ENCODE data around the gene SPATA13. TPM values are rescaled to one million over a fixed set of nuclear protein-coding genes. Genes with fewer than 3 reads are reported as not detected.

The SPATA13 gene
- total RNA-seq, 2 experiments from 2014 or later: 78.7 to 89.9 TPM

- H3K36me3 Mint-ChIP-seq: peaks cover 3% of the 10 kb centered on the region
- DNase-seq: no peak
- H3K27me3 Mint-ChIP-seq: peaks cover 4% of the 10 kb centered on the region
- peaks cover 8% of the 10 kb centered on the region for H3K9me3 Mint-ChIP-seq
- no peak overlapping the region for H3K27ac Mint-ChIP-seq
- H3K4me1 Mint-ChIP-seq: peaks cover 20% of the 10 kb centered on the region
- no peak for ATAC-seq (ENCODE audit: low read depth)
- POLR2A ChIA-PET: no interaction called here
- no peak overlapping the region for H3K4me3 Mint-ChIP-seq
Measured at GRCh38 chr13:24129914-24130774, 30.4 kb upstream of the SPATA13 start.

- H3K4me3 Mint-ChIP-seq: no peak overlapping the region
- no peak for ATAC-seq (ENCODE audit: low read depth)
- POLR2A ChIA-PET: no interaction called here
- H3K9me3 Mint-ChIP-seq: peaks cover 8% of the 10 kb centered on the region
- peaks cover 5% of the 10 kb centered on the region for H3K27me3 Mint-ChIP-seq
- H3K27ac Mint-ChIP-seq: no peak overlapping the region
- no peak for DNase-seq
- peaks cover 2% of the 10 kb centered on the region for H3K36me3 Mint-ChIP-seq
- H3K4me1 Mint-ChIP-seq: peaks cover 14% of the 10 kb centered on the region
Measured at GRCh38 chr13:24131749-24132148, 28.8 kb upstream of the SPATA13 start.

GRCh38 chr13:24133021-24133795 is 27.3 kb upstream of the SPATA13 start:
- POLR2A ChIA-PET: no interaction called here
- no peak for DNase-seq
- no peak overlapping the region for H3K4me3 Mint-ChIP-seq
- peaks cover 8% of the 10 kb centered on the region for H3K9me3 Mint-ChIP-seq
- H3K4me1 Mint-ChIP-seq: peaks cover 10% of the 10 kb centered on the region
- H3K36me3 Mint-ChIP-seq: peaks cover 2% of the 10 kb centered on the region
- H3K27ac Mint-ChIP-seq: no peak overlapping the region
- ATAC-seq (ENCODE audit: low read depth): peak; percentile 60
- H3K27me3 Mint-ChIP-seq: peaks cover 5% of the 10 kb centered on the region

- no peak for DNase-seq
- no peak overlapping the region for H3K27ac Mint-ChIP-seq
- H3K9me3 Mint-ChIP-seq: peaks cover 8% of the 10 kb centered on the region
- POLR2A ChIA-PET: no interaction called here
- peaks cover 2% of the 10 kb centered on the region for H3K36me3 Mint-ChIP-seq
- no peak for ATAC-seq (ENCODE audit: low read depth)
- peaks cover 5% of the 10 kb centered on the region for H3K27me3 Mint-ChIP-seq
- H3K4me1 Mint-ChIP-seq: peaks cover 10% of the 10 kb centered on the region
- H3K4me3 Mint-ChIP-seq: no peak overlapping the region
Measured at GRCh38 chr13:24134231-24134630, 26.3 kb upstream of the SPATA13 start.

GRCh38 chr13:24134757-24135156 is 25.8 kb upstream of the SPATA13 start:
- ATAC-seq (ENCODE audit: low read depth) (no peak), DNase-seq (no peak)
- Mint-ChIP-seq H3K4me1 (peaks cover 10% of the 10 kb centered on the region), H3K27ac (no peak overlapping the region), H3K36me3 (peaks cover 2% of the 10 kb centered on the region), H3K4me3 (no peak overlapping the region), H3K27me3 (peaks cover 5% of the 10 kb centered on the region), H3K9me3 (peaks cover 8% of the 10 kb centered on the region)
- POLR2A ChIA-PET: no interaction called here

GRCh38 chr13:24135674-24136300 is 24.7 kb upstream of the SPATA13 start:
- Mint-ChIP-seq H3K36me3 (peaks cover 2% of the 10 kb centered on the region), H3K27me3 (peaks cover 5% of the 10 kb centered on the region), H3K4me3 (no peak overlapping the region), H3K9me3 (peaks cover 6% of the 10 kb centered on the region), H3K27ac (no peak overlapping the region), H3K4me1 (peaks cover 3% of the 10 kb centered on the region)
- POLR2A ChIA-PET: no interaction called here
- DNase-seq: no peak
- no peak for ATAC-seq (ENCODE audit: low read depth)

GRCh38 chr13:24138911-24139310 is 21.6 kb upstream of the SPATA13 start:
- Mint-ChIP-seq H3K27me3 (peaks cover 7% of the 10 kb centered on the region), H3K4me3 (no peak overlapping the region), H3K4me1 (no peaks in the 10 kb centered on the region), H3K9me3 (no peaks in the 10 kb centered on the region), H3K36me3 (no peaks in the 10 kb centered on the region), H3K27ac (no peak overlapping the region)
- DNase-seq (no peak), ATAC-seq (ENCODE audit: low read depth) (no peak)
- POLR2A ChIA-PET: no interaction called here

GRCh38 chr13:24141333-24141910 is 19.1 kb upstream of the SPATA13 start:
- ATAC-seq (ENCODE audit: low read depth) (no peak), DNase-seq (no peak)
- Mint-ChIP-seq H3K27me3 (peaks cover 7% of the 10 kb centered on the region), H3K27ac (no peak overlapping the region), H3K4me3 (no peak overlapping the region), H3K36me3 (no peaks in the 10 kb centered on the region), H3K4me1 (peaks cover 2% of the 10 kb centered on the region), H3K9me3 (no peaks in the 10 kb centered on the region)
- POLR2A ChIA-PET: no interaction called here

GRCh38 chr13:24142453-24142852 is 18.1 kb upstream of the SPATA13 start:
- no peaks in the 10 kb centered on the region for H3K36me3 Mint-ChIP-seq
- no peak for DNase-seq
- H3K4me3 Mint-ChIP-seq: no peak overlapping the region
- no peaks in the 10 kb centered on the region for H3K9me3 Mint-ChIP-seq
- H3K27me3 Mint-ChIP-seq: peaks cover 9% of the 10 kb centered on the region
- peaks cover 2% of the 10 kb centered on the region for H3K4me1 Mint-ChIP-seq
- no peak for ATAC-seq (ENCODE audit: low read depth)
- POLR2A ChIA-PET: no interaction called here
- H3K27ac Mint-ChIP-seq: no peak overlapping the region

GRCh38 chr13:24142886-24143285 is 17.6 kb upstream of the SPATA13 start:
- POLR2A ChIA-PET: no interaction called here
- Mint-ChIP-seq H3K9me3 (no peaks in the 10 kb centered on the region), H3K27ac (no peak overlapping the region), H3K4me1 (peaks cover 2% of the 10 kb centered on the region), H3K4me3 (no peak overlapping the region), H3K27me3 (peaks cover 11% of the 10 kb centered on the region), H3K36me3 (no peaks in the 10 kb centered on the region)
- ATAC-seq (ENCODE audit: low read depth): no peak
- DNase-seq: no peak

- POLR2A ChIA-PET: no interaction called here
Measured at GRCh38 chr13:24145240-24145639, 15.3 kb upstream of the SPATA13 start.

GRCh38 chr13:24145674-24146073 is 14.8 kb upstream of the SPATA13 start:
- Mint-ChIP-seq H3K27ac (no peak overlapping the region), H3K4me1 (peaks cover 2% of the 10 kb centered on the region), H3K9me3 (no peaks in the 10 kb centered on the region), H3K27me3 (peaks cover 11% of the 10 kb centered on the region), H3K4me3 (no peak overlapping the region), H3K36me3 (no peaks in the 10 kb centered on the region)
- DNase-seq (no peak), ATAC-seq (ENCODE audit: low read depth) (no peak)
- POLR2A ChIA-PET: no interaction called here

More at GRCh38 chr13:24145240-24145639, 15.3 kb upstream of the SPATA13 start:
- no peak for ATAC-seq (ENCODE audit: low read depth)
- no peaks in the 10 kb centered on the region for H3K36me3 Mint-ChIP-seq
- peaks cover 2% of the 10 kb centered on the region for H3K4me1 Mint-ChIP-seq
- H3K4me3 Mint-ChIP-seq: no peak overlapping the region
- H3K27ac Mint-ChIP-seq: no peak overlapping the region
- no peaks in the 10 kb centered on the region for H3K9me3 Mint-ChIP-seq
- DNase-seq: no peak
- peaks cover 11% of the 10 kb centered on the region for H3K27me3 Mint-ChIP-seq

GRCh38 chr13:24146961-24147569 is 13.5 kb upstream of the SPATA13 start:
- Mint-ChIP-seq H3K36me3 (no peaks in the 10 kb centered on the region), H3K9me3 (no peaks in the 10 kb centered on the region), H3K4me1 (peaks cover 2% of the 10 kb centered on the region), H3K27ac (no peak overlapping the region), H3K27me3 (peaks cover 10% of the 10 kb centered on the region), H3K4me3 (no peak overlapping the region)
- POLR2A ChIA-PET: no interaction called here
- no peak for ATAC-seq (ENCODE audit: low read depth)
- no peak for DNase-seq

All from activated naive CD8-positive, alpha-beta T cell treated with anti-CD3 and anti-CD28 coated beads, Interleukin-2, amount 10 ng/mL, durations not matched to agents 7 days and 5 days (primary cell).